HPDE6-E6E7 (cell line): ENCODE measurements around the gene PPFIBP1.
"Not testable (repeated sequence)": the region's sequence is repeated elsewhere in the genome, so short reads cannot be mapped to it uniquely, and the experiment has no call there.

Experiments used
- DNase-seq: peaks from one replicate; pipeline ENCODE4 v3.0.0; 2011; ENCODE audit warnings: missing footprints; ENCODE audit errors: extremely low spot score

PPFIBP1 gene

GRCh38 chr12:27591698-27592097 lies 67.7 kb downstream of the PPFIBP1 start:
- DNase-seq = peak; percentile 29

DNA sequence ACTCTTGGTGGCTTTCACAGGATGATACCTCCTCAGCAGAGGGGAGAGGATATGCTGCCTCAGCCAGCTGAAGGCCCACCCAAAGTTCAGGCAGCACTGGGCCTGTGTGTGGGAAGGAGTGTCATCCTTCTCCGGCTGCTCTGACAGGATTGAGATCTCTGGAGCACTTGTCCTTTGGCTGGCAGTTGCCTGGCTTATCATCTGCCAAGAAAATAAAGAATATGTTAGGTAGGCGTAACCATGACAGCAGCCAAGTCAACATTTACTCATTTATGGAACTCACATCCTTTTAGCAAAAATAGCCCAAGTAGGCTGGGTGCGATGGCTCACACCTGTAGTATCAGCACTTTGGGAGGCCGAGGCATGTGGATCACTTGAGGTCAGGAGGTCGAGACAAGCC lies 68.5 kb downstream of the PPFIBP1 start:
- peak; percentile 62 for DNase-seq

GRCh38 chr12:27593266-27593665 lies 69.3 kb downstream of the PPFIBP1 start:
- DNase-seq = peak; percentile 66

DNA sequence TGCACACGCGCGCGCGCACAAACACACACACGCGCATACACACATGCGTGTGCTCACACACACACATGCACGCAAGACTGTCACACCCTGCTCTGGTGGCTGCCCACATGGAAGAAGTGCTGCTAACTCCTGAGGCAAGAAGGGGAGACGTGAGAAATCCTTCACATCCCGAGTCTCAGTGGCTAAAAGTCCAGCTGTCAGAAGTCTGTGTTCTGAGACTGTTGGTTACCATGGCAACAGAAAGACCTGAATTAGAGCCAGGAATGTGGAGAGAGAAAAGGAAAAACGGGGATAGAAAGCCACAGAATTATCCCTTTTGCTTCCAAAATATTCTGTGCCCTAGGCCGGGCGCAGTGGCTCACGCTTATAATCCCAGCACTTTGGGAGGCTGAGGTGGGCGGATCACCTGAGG lies 71.2 kb downstream of the PPFIBP1 start:
- no peak for DNase-seq

DNA sequence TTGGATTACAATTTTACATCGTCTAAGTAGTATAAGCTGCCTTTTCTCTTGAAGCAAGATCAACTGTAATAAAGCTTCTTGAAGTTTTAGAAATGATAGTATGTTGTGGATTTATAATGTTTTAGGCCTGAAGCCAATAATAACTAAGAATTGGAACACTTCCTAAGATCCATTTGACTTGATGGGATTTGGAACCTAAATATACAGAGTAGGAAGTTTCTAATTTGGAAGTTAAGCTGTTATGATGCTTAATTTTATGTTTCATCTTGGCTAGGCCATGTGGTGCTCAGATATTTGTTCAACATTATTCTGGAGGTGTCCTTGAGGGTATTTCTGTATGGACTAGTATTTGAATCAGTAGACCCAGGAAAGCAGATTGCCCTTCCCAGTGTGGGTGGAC lies 74.9 kb downstream of the PPFIBP1 start:
- not testable (repeated sequence) for DNase-seq

- DNase-seq = not testable (repeated sequence)
Measured at GRCh38 chr12:27601056-27601828, 77.2 kb downstream of the PPFIBP1 start.

- DNase-seq = no peak
Measured at GRCh38 chr12:27602516-27602915, 78.5 kb downstream of the PPFIBP1 start.

- no peak for DNase-seq
Measured at GRCh38 chr12:27604431-27604830, 80.4 kb downstream of the PPFIBP1 start.

- DNase-seq = no peak
Measured at GRCh38 chr12:27606986-27607385, 83.0 kb downstream of the PPFIBP1 start.

DNA sequence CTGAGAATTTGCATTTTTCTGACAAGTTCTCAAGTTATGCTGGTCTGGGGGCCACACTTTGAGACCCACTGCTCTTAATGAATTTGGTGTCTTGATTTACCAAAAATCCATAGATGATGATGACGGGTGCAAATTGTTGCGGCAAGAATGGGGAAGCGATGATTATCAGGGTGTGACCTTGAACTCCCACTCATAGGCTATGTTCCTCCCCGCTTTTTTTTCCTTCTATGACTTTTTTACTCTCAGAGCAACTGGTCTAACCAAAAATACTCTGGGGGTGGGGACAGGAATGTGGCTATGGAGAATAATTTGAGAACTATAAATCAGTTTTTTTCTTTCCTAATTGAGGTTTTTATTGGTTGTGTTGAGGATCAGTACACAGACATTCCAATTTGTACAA lies 83.6 kb downstream of the PPFIBP1 start:
- no peak for DNase-seq

GRCh38 chr12:27608890-27609289 lies 84.9 kb downstream of the PPFIBP1 start:
- DNase-seq = no peak

GRCh38 chr12:27610374-27610773 lies 86.4 kb downstream of the PPFIBP1 start:
- peak; percentile 13 for DNase-seq

- no peak for DNase-seq
Measured at GRCh38 chr12:27614386-27614785, 90.4 kb downstream of the PPFIBP1 start.

DNA sequence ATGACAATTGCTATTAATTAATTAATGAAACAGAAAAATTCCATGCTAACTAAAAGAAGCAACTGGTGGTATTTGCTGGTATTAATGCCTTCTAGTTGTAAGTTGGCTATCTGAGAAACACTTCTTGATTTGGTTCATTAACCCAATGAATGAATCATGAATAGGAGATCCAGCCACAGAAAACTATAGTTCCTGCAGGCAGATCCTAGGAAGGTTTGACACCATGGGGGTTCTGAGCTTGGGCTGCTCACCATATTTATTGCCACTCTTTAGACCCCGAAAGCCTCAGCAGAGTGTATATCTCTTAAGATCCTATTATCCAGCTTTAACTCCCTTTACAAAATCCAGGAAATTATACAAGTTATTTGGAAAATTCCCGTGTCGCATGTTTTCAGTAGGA lies 90.9 kb downstream of the PPFIBP1 start:
- no peak for DNase-seq

- DNase-seq = no peak
Measured at GRCh38 chr12:27615331-27615891, 91.4 kb downstream of the PPFIBP1 start.

- DNase-seq = no peak
Measured at GRCh38 chr12:27616356-27617142, 92.5 kb downstream of the PPFIBP1 start.

DNA sequence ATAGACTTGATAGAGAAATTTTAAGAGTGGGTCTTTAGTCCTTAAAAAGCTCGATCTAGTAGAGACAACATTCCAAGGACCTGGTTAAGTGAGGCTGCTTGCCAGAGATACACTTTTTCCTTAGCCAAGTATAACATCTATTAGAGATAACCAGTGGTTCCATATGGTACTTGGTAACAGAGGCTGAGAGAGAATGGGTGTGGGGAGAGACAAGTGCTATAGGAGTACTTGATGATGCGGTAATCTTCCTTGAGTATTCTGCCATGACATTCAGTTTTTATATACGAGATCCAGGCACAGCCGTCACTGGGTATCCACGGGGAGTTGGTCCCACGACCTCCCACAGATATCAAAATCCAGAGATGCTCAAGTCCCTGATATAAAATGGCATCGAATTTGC lies 94.8 kb downstream of the PPFIBP1 start:
- no peak for DNase-seq

- peak; percentile 52 for DNase-seq
Measured at GRCh38 chr12:27619308-27619707, 95.3 kb downstream of the PPFIBP1 start.

DNA sequence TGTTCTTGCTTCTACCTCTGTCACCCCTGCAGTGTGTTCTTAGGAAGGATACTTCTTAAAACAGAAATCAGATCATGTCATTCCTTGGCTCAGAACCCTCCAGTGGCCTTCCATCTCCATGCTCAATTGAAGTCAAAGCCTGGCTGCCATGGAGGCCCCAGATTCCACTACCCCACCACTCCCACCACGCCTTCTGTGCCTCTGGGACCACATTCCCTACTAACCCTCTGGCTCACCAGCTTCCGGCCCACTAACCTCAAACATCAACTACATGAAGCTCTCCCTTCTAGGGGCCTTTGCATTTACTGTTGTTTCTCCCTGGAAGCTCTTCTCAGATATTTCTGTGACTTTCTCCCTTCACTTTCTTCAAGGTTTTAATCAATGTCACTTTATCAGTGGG lies 96.1 kb downstream of the PPFIBP1 start:
- no peak for DNase-seq

- DNase-seq = no peak
Measured at GRCh38 chr12:27622436-27623195, 98.6 kb downstream of the PPFIBP1 start.

DNA sequence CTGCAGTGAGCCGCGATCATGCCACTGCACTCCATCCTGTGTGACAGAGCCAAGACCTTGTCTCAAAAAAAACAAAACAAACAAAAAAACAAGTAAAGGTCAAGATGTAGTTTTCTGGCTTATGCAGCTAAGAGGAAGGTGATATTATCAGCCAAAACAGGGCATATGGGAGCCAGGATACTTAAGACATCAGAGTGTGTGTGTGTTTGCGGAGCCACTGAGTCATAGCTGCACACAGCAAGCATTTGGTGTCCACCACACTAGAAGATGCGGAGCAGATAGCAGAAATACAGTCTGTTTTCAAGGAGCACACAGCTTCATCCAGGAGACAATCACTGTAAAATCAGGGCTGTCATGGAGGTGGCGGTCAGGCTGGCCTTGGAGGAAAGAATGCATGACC lies 99.6 kb downstream of the PPFIBP1 start:
- DNase-seq = no peak

DNA sequence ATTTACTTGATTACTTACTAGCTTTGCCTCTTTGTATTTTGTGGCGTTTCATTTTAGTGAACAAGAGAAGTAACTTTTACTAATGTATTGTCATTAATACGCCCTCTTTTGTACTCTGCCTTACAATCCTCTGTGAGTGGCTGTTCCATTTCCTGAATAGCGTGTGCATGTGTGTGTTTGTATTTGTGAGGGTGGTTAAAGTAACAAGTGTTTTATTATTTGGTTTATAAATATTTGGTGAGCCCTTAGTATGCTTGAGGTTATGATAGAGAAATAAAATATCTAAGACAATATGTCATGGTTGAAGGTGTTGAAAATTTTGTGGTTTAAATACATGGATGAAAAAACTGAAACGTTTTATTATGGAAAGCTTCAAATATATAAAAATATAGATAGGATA lies 100.6 kb downstream of the PPFIBP1 start:
- DNase-seq = no peak
